SH-SY5Y (cell line): ENCODE results near the gene TTC33.

Experiments
- GATA2 ChIP-seq: IDR thresholded peaks from 2 replicates; pipeline ENCODE4 v1.6.1; 2011; ENCODE audit warnings: mild to moderate bottlenecking, low read depth, low read length
- GATA3 ChIP-seq: IDR thresholded peaks from 2 replicates; pipeline ENCODE4 v1.6.1; 2011; ENCODE audit warnings: low read depth, mild to moderate bottlenecking, low read length, moderate library complexity

DNA sequence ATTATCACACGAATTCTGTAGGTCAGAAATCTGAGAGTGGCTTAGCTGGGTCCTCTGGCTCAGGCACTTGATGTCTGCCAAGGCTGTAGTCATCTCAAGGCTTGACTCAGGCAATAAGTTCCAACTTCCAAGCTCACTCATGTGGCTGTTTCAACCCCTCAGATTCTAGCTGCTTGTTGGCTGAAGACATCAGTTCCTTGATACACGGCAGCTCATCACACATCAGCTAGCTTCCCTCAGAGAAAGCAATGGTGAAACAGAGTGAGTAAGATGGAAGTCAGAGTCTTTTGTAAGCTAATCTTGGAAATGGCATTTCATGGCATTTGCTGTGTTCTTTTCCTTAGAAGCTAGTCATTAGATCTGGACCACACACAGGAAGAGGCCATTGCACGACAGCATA, 280.2 kb downstream of the TTC33 start:
- TF ChIP-seq GATA2 (no peak), GATA3 (no peak)
